HepG2 (cell line): ENCODE results near the gene TNFRSF21. TPM values are rescaled to one million over a fixed set of nuclear protein-coding genes. Genes with fewer than 3 reads are reported as not detected.

Experiments
- ATAC-seq: fragments of 200-7000 bp; cut with Tn5 transposase; 3 replicates; pipeline ENCODE4 v1.9.1; 2020; ENCODE audit warnings: mild to moderate bottlenecking, moderate library complexity
- BruUV-seq: library from RNA; stranded (reverse); fragments of 400-500 nt; replicated peaks from 2 replicates; lab custom pipeline; 2021; lab: Mats Ljungman, UMichigan
- CTCF ChIA-PET: fragments of 300-600 bp; formaldehyde crosslinking; extraction: SDS; loops from one replicate; lab custom pipeline; 2021; ENCODE audit warnings: low total read pairs, inconsistent platforms, low intra/inter-chr PET ratio; lab: Yijun Ruan, JAX
- POLR2A ChIA-PET: fragments of 350-600 bp; sonication (Branson Sonifier 250); formaldehyde crosslinking; loops from one replicate; lab custom pipeline; 2020; ENCODE audit warnings: antibody characterized with exemption, inconsistent platforms; lab: Yijun Ruan, JAX
- DNase-seq: peaks from one replicate; pipeline ENCODE4 v3.0.0-alpha.2; 2015; ENCODE audit warnings: low spot score
- FAIRE-seq: peaks from 3 replicates; lab custom pipeline; 2011; peaks lifted over from hg19 to GRCh38; lab: Jason Lieb, UNC
- H2AFZ ChIP-seq: one replicate; pipeline ENCODE4 v1.6.1; 2011; ENCODE audit warnings: low read length, inconsistent platforms
- H3K27ac ChIP-seq: fragments of 300-600 bp; 3 replicates; pipeline ENCODE4 v1.8.0; 2011; ENCODE audit warnings: mixed run types, mild to moderate bottlenecking, mixed read lengths, low read length, inconsistent platforms; ENCODE audit not compliant: insufficient read depth; ENCODE audit errors: extremely low read length
- H3K27me3 ChIP-seq, 2 experiments: fragments of 200-600 bp in 1 of 2; 2 replicates in 1 of 2; 3 replicates in 1 of 2; pipeline versions ENCODE4 v1.6.0 to v1.8.0; 2011; ENCODE audit warnings: low read length in 2 of 2, mild to moderate bottlenecking in 2 of 2, moderate library complexity in 2 of 2, inconsistent platforms in 1 of 2; ENCODE audit not compliant: insufficient read depth in 2 of 2, control insufficient read depth in 1 of 2
- H3K36me3 ChIP-seq, 2 experiments: fragments of 200-600 bp in 1 of 2; replicated peaks in 1 of 2; 2 replicates in 1 of 2; 3 replicates in 1 of 2; pipeline versions ENCODE4 v1.5.1 to v1.8.0; 2011; ENCODE audit warnings: low read length in 2 of 2, inconsistent platforms in 1 of 2; ENCODE audit not compliant: insufficient read depth in 2 of 2, control insufficient read depth in 1 of 2
- H3K4me1 ChIP-seq: 2 replicates; pipeline ENCODE4 v1.5.1; 2012; ENCODE audit warnings: low read length, inconsistent platforms; ENCODE audit not compliant: insufficient read depth
- H3K4me2 ChIP-seq: 2 replicates; pipeline ENCODE4 v1.6.0; 2011; ENCODE audit warnings: low read depth, low read length, inconsistent platforms
- H3K4me3 ChIP-seq, 3 experiments: fragments of 200-600 bp in 1 of 3; sonication (generic), shearing (Covaris generic) in 1 of 3; replicated peaks in 1 of 3; 2 replicates each; pipeline ENCODE4 v1.5.1; 2011 to 2016; ENCODE audit warnings: low read length in 3 of 3, inconsistent platforms in 2 of 3, low read depth in 2 of 3, mild to moderate bottlenecking in 2 of 3, control low read depth in 1 of 3, mixed read lengths in 1 of 3; ENCODE audit not compliant: insufficient read depth in 1 of 3
- H3K79me2 ChIP-seq: one replicate; pipeline ENCODE4 v1.6.1; 2011; ENCODE audit warnings: low read length, inconsistent platforms; ENCODE audit not compliant: insufficient read depth
- H3K9ac ChIP-seq: 2 replicates; pipeline ENCODE4 v1.6.0; 2011; ENCODE audit warnings: mild to moderate bottlenecking, low read depth, low read length, inconsistent platforms; ENCODE audit not compliant: insufficient read depth
- H3K9me3 ChIP-seq: 2 replicates; pipeline ENCODE4 v1.5.1; 2012; ENCODE audit warnings: mild to moderate bottlenecking, low read length
- H4K20me1 ChIP-seq: 2 replicates; pipeline ENCODE4 v1.6.0; 2011; ENCODE audit warnings: inconsistent platforms, mild to moderate bottlenecking, low read length, moderate library complexity; ENCODE audit not compliant: insufficient read depth
- AGO1 ChIP-seq: fragments of 200-400 bp; formaldehyde crosslinking; IDR thresholded peaks from 2 replicates; pipeline ENCODE4 v1.6.1; 2017; ENCODE audit warnings: mild to moderate bottlenecking, low read depth, low read length, moderate library complexity; ENCODE audit not compliant: poor library complexity, severe bottlenecking
- ELF1 ChIP-seq: sonication (generic); formaldehyde crosslinking; IDR thresholded peaks from 2 replicates; pipeline ENCODE4 v1.4.0; 2020; ENCODE audit warnings: missing genetic modification reagents
- FOXC1 ChIP-seq: sonication (generic); formaldehyde crosslinking; IDR thresholded peaks from 2 replicates; pipeline ENCODE4 v1.8.0; 2022; ENCODE audit warnings: mild to moderate bottlenecking, missing genetic modification reagents, borderline replicate concordance
- GTF2F1 ChIP-seq: fragments of 150-350 bp; IDR thresholded peaks from 2 replicates; pipeline ENCODE4 v1.6.1; 2014; ENCODE audit warnings: low read length
- HMGA1 ChIP-seq: sonication (generic); formaldehyde crosslinking; conservative IDR thresholded peaks from 2 replicates; pipeline ENCODE4 v1.4.0; 2020; ENCODE audit warnings: missing genetic modification reagents
- HNRNPLL ChIP-seq: fragments of 200-400 bp; formaldehyde crosslinking; IDR thresholded peaks from 2 replicates; pipeline ENCODE4 v1.6.1; 2017; ENCODE audit warnings: mild to moderate bottlenecking, low read depth, low read length; ENCODE audit not compliant: poor library complexity, severe bottlenecking
- KLF12 ChIP-seq: sonication (generic); formaldehyde crosslinking; IDR thresholded peaks from 2 replicates; pipeline ENCODE4 v1.4.0; 2020; ENCODE audit warnings: missing genetic modification reagents, borderline replicate concordance
- KMT2B ChIP-seq: IDR thresholded peaks from 2 replicates; pipeline ENCODE4 v1.6.1; 2016; ENCODE audit warnings: missing genetic modification reagents, missing compliant biosample characterization
- PCBP1 ChIP-seq: fragments of 200-400 bp; formaldehyde crosslinking; IDR thresholded peaks from 2 replicates; pipeline ENCODE4 v1.6.1; 2017; ENCODE audit warnings: mild to moderate bottlenecking, low read depth, low read length, borderline replicate concordance
- SMC3 ChIP-seq: IDR thresholded peaks from 2 replicates; pipeline ENCODE4 v1.6.1; 2011; ENCODE audit warnings: low read length, improper control_type of control experiment
- SUZ12 ChIP-seq: fragments of 150-350 bp; IDR thresholded peaks from 2 replicates; pipeline ENCODE4 v1.6.1; 2014; ENCODE audit warnings: low read depth, low read length
- ZNF138 ChIP-seq: sonication (generic); formaldehyde crosslinking; IDR thresholded peaks from 2 replicates; pipeline ENCODE4 v1.5.0; 2020; ENCODE audit warnings: mild to moderate bottlenecking, low read depth, missing genetic modification reagents
- WGBS: methylation state at CpG from one replicate; pipeline ENCODE4 v1.1.6; 2017; ENCODE audit warnings: low lambda C conversion rate; 5-methylcytosine and 5-hydroxymethylcytosine counted together
- in situ Hi-C: cut with HindIII; loops from 2 replicates; pipeline ENCODE4 v1.10.0; 2017; ENCODE audit warnings: low pct_unique_long_range_greater_than_20kb; ENCODE audit not compliant: extremely low pct_ligation_motif_present
- intact Hi-C: fragments of 100-400 bp; cut with micrococcal nuclease; formaldehyde crosslinking; loops from one replicate; pipeline ENCODE4 v1.10.0; 2022; ENCODE audit not compliant: unreplicated experiment
- polyA plus RNA-seq, 8 experiments: library from polyadenylated mRNA; depleted of rRNA in 3 of 8; stranded (reverse) in 7 of 8; unstranded in 1 of 8; fragments of >200 nt; fragmentation: Illumina TruSeq in 4 of 8; extraction: Trizol in 4 of 8; gene quantifications; 2 replicates each; pipeline versions ENCODE4 v1.2.1 to v1.2.3, GENCODE V29; 2011 to 2016; ENCODE audit warnings: low read depth in 4 of 8, missing spikeins in 1 of 8, mixed read lengths in 1 of 8; ENCODE audit not compliant: insufficient read depth in 1 of 8
- total RNA-seq, 5 experiments: library from RNA; depleted of rRNA; stranded (reverse); fragments of >200 nt; fragmentation: Illumina TruSeq; extraction: Trizol; gene quantifications; 2 replicates each; pipeline ENCODE4 v1.2.3, GENCODE V29; 2016; ENCODE audit warnings: low read depth in 1 of 5
- TF ChIP-seq, protein P1 (sequence below): sonication (generic); formaldehyde crosslinking; IDR thresholded peaks from 2 replicates; pipeline ENCODE4 v1.4.0; 2020; ENCODE audit warnings: missing genetic modification reagents
- TF ChIP-seq, protein P2 (sequence below): sonication (generic); formaldehyde crosslinking; IDR thresholded peaks from 2 replicates; pipeline ENCODE4 v1.4.0; 2020; ENCODE audit warnings: missing genetic modification reagents, borderline replicate concordance
- TF ChIP-seq, protein P3 (sequence below): sonication (generic); formaldehyde crosslinking; IDR thresholded peaks from 2 replicates; pipeline ENCODE4 v1.4.0; 2020; ENCODE audit warnings: missing genetic modification reagents

TNFRSF21 gene
- total and polyA plus RNA-seq, 2 of the 13 experiments (the other 11 are each of a cell fraction or from before 2014, with no cell fraction given), result 24.8 to 46.3 TPM

DNA sequence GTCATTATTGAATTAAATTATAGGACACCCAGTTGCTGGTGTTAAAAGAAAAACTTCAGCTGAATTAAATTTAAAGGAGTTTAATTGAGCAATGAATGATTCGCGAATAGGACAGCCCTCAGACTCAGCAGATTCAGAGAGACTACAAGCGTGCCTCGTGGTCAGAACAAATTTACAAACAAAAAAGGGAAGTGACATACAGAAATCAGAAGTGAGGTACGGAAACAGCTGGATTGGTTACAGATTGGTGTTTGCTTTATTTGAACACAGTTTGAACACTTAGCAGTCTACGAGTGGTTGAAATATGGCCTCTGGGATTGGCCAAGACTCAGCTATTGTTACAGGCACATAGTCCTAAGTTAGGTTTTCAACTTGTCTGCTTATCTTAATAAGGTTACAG, 25.8 kb upstream of the TNFRSF21 start:
- Histone ChIP-seq H3K4me1 (no peaks in the 10 kb centered on the region), H3K4me2 (no peak overlapping the region), H3K9me3 (no peaks in the 10 kb centered on the region), H3K27ac (no peak overlapping the region), H3K79me2 (no peaks in the 10 kb centered on the region), H4K20me1 (no peaks in the 10 kb centered on the region), H3K27me3 (peaks cover 0 to 7% of the 10 kb centered on the region in 2 experiments; a peak in 2 of 5 replicates), H2AFZ (no peak overlapping the region), H3K9ac (no peak overlapping the region), H3K36me3 (no peaks in the 10 kb centered on the region), H3K4me3 (no peak overlapping the region)
- TF ChIP-seq KMT2B (CRISPR knock-in tag), result no peak
- 0 out of 2 replicates have a peak, but pooled peaks have one; percentile 30 for TF ChIP-seq KLF12 (CRISPR knock-in tag)
- in situ Hi-C loops, result no loop called here
- BruUV-seq, result no TSS peak
- no peak for DNase-seq
- 42% methylated on average over 6 of the region's 6 CpGs for WGBS
- intact Hi-C loops, result no loop called here
- CTCF ChIA-PET, result no interaction called here
- ATAC-seq, result no peak
- FAIRE-seq, result peak; percentile 23
- POLR2A ChIA-PET, result no interaction called here

DNA sequence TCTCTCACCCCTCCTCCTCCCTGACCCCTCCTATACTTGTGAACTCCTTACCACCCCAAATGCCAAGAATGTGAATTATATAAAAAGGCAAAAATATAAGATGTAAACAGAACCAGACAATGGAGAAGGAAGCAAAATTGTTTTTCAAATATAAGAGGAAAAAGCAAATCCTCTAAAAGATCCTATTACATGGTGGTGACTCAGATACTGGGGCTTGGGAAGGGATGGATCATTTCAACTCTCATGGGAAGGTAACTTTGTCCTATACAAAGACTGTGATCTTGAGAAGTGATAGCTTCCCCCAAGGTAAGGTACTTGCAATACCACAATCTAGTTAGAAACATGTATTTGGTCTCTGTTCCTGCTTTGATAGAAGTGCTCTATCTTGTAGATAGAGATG, 24.6 kb upstream of the TNFRSF21 start:
- Histone ChIP-seq H3K79me2 (no peaks in the 10 kb centered on the region), H4K20me1 (no peaks in the 10 kb centered on the region), H3K9me3 (no peaks in the 10 kb centered on the region), H3K4me3 (no peak overlapping the region), H3K36me3 (no peaks in the 10 kb centered on the region), H3K27ac (no peak overlapping the region), H3K4me1 (no peaks in the 10 kb centered on the region), H2AFZ (no peak overlapping the region), H3K9ac (no peak overlapping the region), H3K4me2 (no peak overlapping the region), H3K27me3 (peaks cover 0 to 5% of the 10 kb centered on the region in 2 experiments; a peak in 2 of 5 replicates)
- ATAC-seq, result no peak
- no TSS peak for BruUV-seq
- intact Hi-C loops (no loop called here), in situ Hi-C loops (no loop called here)
- POLR2A ChIA-PET, result no interaction called here
- no peak for DNase-seq
- CTCF ChIA-PET, result no interaction called here
- no peak for FAIRE-seq
- TF ChIP-seq PCBP1 (no peak), AGO1 (no peak), SMC3 (no peak), GTF2F1 (no peak), HNRNPLL (no peak), FOXC1 (CRISPR knock-in tag) (no peak), SUZ12 (no peak), ZNF138 (no peak), HMGA1 (CRISPR knock-in tag) (no peak), ELF1 (CRISPR knock-in tag) (no peak)
- TF ChIP-seq, protein P1, sequence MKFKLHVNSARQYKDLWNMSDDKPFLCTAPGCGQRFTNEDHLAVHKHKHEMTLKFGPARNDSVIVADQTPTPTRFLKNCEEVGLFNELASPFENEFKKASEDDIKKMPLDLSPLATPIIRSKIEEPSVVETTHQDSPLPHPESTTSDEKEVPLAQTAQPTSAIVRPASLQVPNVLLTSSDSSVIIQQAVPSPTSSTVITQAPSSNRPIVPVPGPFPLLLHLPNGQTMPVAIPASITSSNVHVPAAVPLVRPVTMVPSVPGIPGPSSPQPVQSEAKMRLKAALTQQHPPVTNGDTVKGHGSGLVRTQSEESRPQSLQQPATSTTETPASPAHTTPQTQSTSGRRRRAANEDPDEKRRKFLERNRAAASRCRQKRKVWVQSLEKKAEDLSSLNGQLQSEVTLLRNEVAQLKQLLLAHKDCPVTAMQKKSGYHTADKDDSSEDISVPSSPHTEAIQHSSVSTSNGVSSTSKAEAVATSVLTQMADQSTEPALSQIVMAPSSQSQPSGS, result no peak
- TF ChIP-seq, protein P2, sequence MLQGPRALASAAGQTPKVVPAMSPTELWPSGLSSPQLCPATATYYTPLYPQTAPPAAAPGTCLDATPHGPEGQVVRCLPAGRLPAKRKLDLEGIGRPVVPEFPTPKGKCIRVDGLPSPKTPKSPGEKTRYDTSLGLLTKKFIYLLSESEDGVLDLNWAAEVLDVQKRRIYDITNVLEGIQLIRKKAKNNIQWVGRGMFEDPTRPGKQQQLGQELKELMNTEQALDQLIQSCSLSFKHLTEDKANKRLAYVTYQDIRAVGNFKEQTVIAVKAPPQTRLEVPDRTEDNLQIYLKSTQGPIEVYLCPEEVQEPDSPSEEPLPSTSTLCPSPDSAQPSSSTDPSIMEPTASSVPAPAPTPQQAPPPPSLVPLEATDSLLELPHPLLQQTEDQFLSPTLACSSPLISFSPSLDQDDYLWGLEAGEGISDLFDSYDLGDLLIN, result no peak
- TF ChIP-seq, protein P3, sequence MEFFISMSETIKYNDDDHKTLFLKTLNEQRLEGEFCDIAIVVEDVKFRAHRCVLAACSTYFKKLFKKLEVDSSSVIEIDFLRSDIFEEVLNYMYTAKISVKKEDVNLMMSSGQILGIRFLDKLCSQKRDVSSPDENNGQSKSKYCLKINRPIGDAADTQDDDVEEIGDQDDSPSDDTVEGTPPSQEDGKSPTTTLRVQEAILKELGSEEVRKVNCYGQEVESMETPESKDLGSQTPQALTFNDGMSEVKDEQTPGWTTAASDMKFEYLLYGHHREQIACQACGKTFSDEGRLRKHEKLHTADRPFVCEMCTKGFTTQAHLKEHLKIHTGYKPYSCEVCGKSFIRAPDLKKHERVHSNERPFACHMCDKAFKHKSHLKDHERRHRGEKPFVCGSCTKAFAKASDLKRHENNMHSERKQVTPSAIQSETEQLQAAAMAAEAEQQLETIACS, result no peak
